Measurements from ENCODE around the gene RALGDS. TPM values are rescaled to one million over a fixed set of nuclear protein-coding genes. Genes with fewer than 3 reads are reported as not detected.

The RALGDS gene
- total RNA-seq, 6 experiments from 2014 or later, result 12.1 to 15.8 (median 14.8) TPM

DNA sequence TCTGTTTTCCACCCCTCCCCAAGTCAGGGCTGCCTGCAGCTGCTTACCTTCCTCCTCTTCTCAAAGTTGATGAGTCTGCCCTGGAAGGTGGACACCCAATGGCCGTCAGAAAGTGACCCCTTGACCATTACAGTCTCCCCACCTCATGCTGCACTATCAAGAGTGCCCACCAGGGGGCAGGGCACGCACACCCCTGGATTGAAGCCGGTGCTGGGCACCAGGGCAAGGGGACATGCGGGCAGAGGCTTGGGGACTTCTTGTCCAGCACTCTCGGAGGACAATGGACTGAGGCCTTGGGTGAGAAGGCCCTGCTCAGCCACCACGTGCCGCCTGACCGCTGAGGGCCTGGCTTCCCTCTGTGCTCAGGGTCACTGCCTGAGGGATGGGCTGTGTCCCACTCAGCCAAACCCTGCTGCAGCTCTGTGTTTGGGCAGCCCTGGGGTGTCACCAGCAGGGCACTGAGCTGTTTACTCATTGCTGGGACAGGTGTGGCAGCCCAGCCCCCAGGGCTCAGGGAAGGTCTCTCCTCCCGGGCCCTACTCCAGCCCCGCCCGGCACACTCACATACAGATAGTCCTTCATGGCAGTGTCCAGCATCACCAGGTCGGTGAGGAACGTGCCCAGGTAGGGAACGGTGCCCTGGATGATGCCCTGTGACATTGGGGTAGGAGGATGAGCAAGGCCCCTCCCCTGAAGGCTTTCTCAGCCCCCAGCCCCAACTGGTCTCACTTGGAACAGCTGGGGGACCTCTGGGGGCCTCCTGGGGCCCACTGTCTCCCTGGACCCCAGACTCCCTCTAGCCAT is 17.7 kb downstream of the RALGDS start:
- Mint-ChIP-seq H3K4me3 (no peak overlapping the region), H3K27me3 (ENCODE audit: insufficient read depth) (peaks cover 3% of the 10 kb centered on the region; the same call in 1 of the 2 replicates), H3K9me3 (no peaks in the 10 kb centered on the region), H3K4me1 (ENCODE audit: low read depth) (no peaks in the 10 kb centered on the region), H3K36me3 (ENCODE audit: low read depth) (peaks cover 14% of the 10 kb centered on the region), H3K27ac (peak overlapping the region; percentile 26; the same call in 1 of the 2 replicates)
- peak; percentile 25 for DNase-seq
- TF ChIP-seq, protein P1, sequence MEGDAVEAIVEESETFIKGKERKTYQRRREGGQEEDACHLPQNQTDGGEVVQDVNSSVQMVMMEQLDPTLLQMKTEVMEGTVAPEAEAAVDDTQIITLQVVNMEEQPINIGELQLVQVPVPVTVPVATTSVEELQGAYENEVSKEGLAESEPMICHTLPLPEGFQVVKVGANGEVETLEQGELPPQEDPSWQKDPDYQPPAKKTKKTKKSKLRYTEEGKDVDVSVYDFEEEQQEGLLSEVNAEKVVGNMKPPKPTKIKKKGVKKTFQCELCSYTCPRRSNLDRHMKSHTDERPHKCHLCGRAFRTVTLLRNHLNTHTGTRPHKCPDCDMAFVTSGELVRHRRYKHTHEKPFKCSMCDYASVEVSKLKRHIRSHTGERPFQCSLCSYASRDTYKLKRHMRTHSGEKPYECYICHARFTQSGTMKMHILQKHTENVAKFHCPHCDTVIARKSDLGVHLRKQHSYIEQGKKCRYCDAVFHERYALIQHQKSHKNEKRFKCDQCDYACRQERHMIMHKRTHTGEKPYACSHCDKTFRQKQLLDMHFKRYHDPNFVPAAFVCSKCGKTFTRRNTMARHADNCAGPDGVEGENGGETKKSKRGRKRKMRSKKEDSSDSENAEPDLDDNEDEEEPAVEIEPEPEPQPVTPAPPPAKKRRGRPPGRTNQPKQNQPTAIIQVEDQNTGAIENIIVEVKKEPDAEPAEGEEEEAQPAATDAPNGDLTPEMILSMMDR (IDR thresholded peaks at IDR 0.05), result peak; percentile 100

DNA sequence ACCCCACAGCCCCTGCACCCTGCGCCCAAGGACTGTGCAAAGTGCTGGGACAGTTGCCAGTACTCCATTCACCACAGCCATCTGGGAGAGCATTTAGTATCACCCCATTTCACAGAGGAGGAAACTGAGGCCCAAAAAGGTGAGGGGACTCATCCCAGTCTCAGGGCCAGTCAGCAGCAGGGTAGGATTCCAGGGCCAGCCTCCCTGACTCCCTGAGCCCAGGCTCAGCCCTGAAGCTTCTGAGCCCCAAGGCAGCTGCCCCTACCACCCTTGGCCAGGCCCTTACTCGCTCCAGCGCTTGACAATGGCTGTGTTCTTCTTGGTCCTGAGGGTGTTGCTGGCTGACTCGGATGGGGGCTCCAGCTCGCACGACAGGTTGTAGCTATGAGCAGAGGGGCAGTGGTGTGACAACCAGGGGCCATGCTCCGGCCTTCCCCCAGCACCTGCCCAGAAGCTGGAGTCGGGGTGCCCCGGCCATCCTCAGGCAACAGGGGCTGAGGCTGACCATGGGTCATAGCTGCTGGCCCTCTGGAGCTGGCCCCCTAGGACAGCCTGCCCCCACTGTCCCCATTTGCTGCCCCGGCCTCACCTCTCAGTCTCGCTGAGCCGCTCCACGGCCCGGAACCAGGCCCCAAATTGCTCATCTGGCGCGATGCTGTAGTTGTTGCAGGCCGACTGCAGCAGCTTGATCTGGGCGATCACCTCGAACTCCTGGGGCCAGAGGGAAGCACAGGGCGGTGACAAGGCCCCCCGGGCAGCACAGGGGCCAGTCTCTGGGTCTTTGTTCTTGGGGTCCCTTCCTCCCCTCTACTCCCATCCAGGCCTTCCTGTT is 18.6 kb downstream of the RALGDS start:
- Mint-ChIP-seq H3K9me3 (no peaks in the 10 kb centered on the region), H3K27ac (no peak overlapping the region; the same call in 1 of the 2 replicates), H3K4me1 (ENCODE audit: low read depth) (no peaks in the 10 kb centered on the region), H3K4me3 (no peak overlapping the region), H3K27me3 (ENCODE audit: insufficient read depth) (peaks cover 3% of the 10 kb centered on the region; the same call in 1 of the 2 replicates), H3K36me3 (ENCODE audit: low read depth) (peaks cover 24% of the 10 kb centered on the region)
- DNase-seq, result no peak
- TF ChIP-seq, protein P1 (IDR thresholded peaks at IDR 0.05), result no peak

DNA sequence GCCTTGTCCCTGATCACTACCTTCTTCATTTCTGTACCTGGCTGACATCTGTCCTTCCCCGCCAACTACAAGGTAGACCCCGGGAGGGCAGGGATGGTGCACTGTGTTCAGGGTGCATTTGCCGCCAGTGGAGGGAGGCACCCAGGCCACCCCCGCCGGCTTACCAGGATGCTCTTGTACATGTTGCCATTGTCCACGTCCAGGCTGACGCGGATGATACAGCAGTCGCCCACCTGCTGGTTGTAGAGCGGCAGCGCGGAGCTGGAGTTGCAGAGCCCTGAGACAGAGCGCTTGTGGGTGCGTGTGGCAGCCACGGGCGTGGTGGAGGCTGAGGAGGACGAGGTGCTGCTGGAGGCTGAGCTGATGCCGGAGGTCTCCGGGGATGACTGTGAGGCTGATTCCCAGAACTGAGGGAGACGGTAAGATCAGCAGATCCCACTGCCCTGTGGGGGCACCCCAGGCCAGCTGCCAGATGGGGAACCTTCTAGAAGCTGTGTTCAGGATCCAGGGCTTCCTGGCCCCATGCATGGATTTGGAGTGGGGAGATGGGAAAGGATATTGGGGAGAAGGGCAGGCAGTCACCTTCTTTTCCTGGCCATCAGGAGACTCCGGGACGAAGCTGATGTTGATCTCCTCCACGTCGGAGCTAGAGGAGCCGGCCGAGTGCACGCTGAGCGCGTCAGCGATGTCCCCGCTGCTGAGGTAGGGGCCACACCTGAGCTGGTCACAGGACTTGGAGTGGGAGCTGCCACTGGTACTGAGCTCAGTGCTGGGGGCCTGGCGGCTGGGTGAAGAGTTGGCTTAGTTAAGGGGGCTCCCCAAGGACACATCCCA is 19.5 kb downstream of the RALGDS start:
- Mint-ChIP-seq H3K27ac (no peak overlapping the region), H3K9me3 (peaks cover 2% of the 10 kb centered on the region), H3K4me3 (no peak overlapping the region), H3K36me3 (ENCODE audit: low read depth) (peaks cover 27% of the 10 kb centered on the region), H3K27me3 (ENCODE audit: insufficient read depth) (peaks cover 3% of the 10 kb centered on the region; the same call in 1 of the 2 replicates), H3K4me1 (ENCODE audit: low read depth) (no peaks in the 10 kb centered on the region)
- TF ChIP-seq, protein P1 (IDR thresholded peaks at IDR 0.05), result peak; percentile 20; the same call in 1 of the 2 replicates
- no peak for DNase-seq

DNA sequence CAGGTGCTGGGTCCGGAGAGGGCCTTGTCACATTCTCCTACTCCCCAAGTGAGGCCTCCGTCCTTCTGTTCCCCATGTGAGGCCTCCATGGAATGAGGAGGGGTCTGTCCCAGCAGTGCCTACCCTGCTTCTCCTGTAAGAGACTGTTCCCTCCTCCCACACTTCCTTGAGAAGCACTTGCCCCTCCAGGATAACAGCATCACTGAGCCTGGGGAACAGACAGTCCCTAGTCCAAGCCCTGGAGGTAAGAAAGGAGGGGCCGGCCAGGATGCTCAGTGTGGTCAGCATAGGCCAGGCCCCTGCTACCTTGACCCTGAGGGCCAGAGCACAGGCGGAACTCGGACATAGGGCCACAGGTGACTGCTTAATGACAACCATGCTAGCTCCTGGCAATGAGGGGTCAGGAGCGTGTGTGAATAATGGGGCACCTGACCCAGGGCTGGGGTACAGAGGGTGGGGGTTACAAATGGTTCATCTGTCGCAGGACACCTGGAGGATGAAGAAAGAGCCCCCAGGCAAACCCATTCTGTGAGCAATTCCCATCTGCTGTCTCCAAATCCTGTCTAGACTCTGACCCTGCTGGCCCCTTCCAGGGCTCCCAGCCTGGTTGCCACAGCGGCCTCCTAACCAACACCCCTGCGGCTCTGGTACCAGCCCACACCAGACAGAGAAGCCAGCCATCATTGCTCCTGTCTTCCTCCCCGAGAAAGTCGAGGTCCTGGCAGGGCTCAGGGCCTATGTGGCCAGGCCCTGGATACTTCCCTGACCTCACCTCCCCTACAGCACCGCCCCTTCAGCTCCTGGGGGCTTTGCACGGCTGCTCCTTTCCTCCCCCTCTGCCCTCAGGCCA is 20.3 kb downstream of the RALGDS start:
- TF ChIP-seq, protein P1 (IDR thresholded peaks at IDR 0.05), result no peak
- H3K27ac Mint-ChIP-seq, result no peak overlapping the region
- H3K4me3 Mint-ChIP-seq, result no peak overlapping the region
- H3K27me3 Mint-ChIP-seq (ENCODE audit: insufficient read depth), result peaks cover 3% of the 10 kb centered on the region; the same call in 1 of the 2 replicates
- H3K4me1 Mint-ChIP-seq (ENCODE audit: low read depth), result no peaks in the 10 kb centered on the region
- no peak for DNase-seq
- peaks cover 32% of the 10 kb centered on the region for H3K36me3 Mint-ChIP-seq (ENCODE audit: low read depth)
- peaks cover 10% of the 10 kb centered on the region for H3K9me3 Mint-ChIP-seq
